Heart left ventricle (tissue), 16 donors: ENCODE measurements around the gene FGD1. TPM values are rescaled to one million over a fixed set of nuclear protein-coding genes. Genes with fewer than 3 reads are reported as not detected.
"Not testable (repeated sequence)": the region's sequence is repeated elsewhere in the genome, so short reads cannot be mapped to it uniquely, and the experiment has no call there.

Experiments used
- ATAC-seq, 4 donors: fragments of 200-7000 bp; cut with Tn5 transposase; one replicate each; pipeline ENCODE4 v1.9.1; 2020 to 2022; ENCODE audit warnings: moderate library complexity in 4 of 4, mild to moderate bottlenecking in 3 of 4, moderate number of reproducible peaks in 1 of 4
- DNase-seq, 5 donors: peaks; one replicate each; pipeline ENCODE4 v3.0.0-alpha.2; 2020
- H3K27ac ChIP-seq, 12 donors: fragments of 200-600 bp; sonication (generic) in 4 of 12; one replicate each; pipeline versions ENCODE4 v1.5.0 to v1.8.0; 2016 to 2022; ENCODE audit warnings: mild to moderate bottlenecking in 2 of 12
- H3K27me3 ChIP-seq, 9 donors: fragments of 200-600 bp; sonication (generic) in 2 of 9; one replicate each; pipeline versions ENCODE4 v1.5.1 to v1.8.0; 2016 to 2022; ENCODE audit warnings: mild to moderate bottlenecking in 3 of 9
- H3K36me3 ChIP-seq, 9 donors: fragments of 200-600 bp; sonication (generic) in 2 of 9; one replicate each; pipeline versions ENCODE4 v1.5.0 to v1.8.0; 2018 to 2022; ENCODE audit warnings: mild to moderate bottlenecking in 2 of 9
- H3K4me1 ChIP-seq, 12 donors: fragments of 200-600 bp; sonication (generic) in 4 of 12; one replicate each; pipeline versions ENCODE4 v1.5.0 to v1.8.0; 2016 to 2022; ENCODE audit warnings: mild to moderate bottlenecking in 3 of 12
- H3K4me3 ChIP-seq, 12 donors: fragments of 200-600 bp; sonication (generic) in 4 of 12; one replicate each; pipeline versions ENCODE4 v1.5.0 to v1.8.0; 2017 to 2022; ENCODE audit warnings: mild to moderate bottlenecking in 9 of 12, moderate library complexity in 4 of 12
- H3K9me3 ChIP-seq, 12 donors: fragments of 200-600 bp; sonication (generic) in 4 of 12; one replicate each; pipeline versions ENCODE4 v1.5.0 to v1.8.0; 2016 to 2022; ENCODE audit warnings: mild to moderate bottlenecking in 1 of 12
- POLR2A ChIP-seq, 2 donors: fragments of 450-650 bp; IDR thresholded peaks; one replicate each; pipeline ENCODE4 v1.6.1; 2017; ENCODE audit warnings: antibody characterized with exemption in 2 of 2, mild to moderate bottlenecking in 2 of 2, moderate library complexity in 2 of 2
- WGBS, 4 donors: extraction: QIAGEN DNeasy Blood & Tissue Kit in 2 of 4; methylation state at CpG; one replicate each; pipeline versions ENCODE4 v1.1.5 to v1.1.7; 2013 to 2018; 5-methylcytosine and 5-hydroxymethylcytosine counted together
- intact Hi-C, 10 donors: fragments of 100-400 bp; cut with DNase I; formaldehyde crosslinking; loops; one replicate each; pipeline versions ENCODE4 v1.11.1 to v1.14.2; 2022
- polyA plus RNA-seq, 2 donors: library from polyadenylated mRNA; stranded (reverse); fragments of 200-250 nt; gene quantifications; one replicate each; pipeline ENCODE4 v1.2.3, GENCODE V29; 2013
- total RNA-seq, 9 donors: library from RNA; depleted of rRNA in 2 of 9; stranded (reverse); fragments of >200 nt in 2 of 9; fragmentation: NEBNext Ultra II Directional in 3 of 9; extraction: Animal tissue kit (Norgen Biotek cat#: 25700) in 3 of 9; gene quantifications; one replicate each; pipeline versions ENCODE4 v1.1.0 to v1.2.4, GENCODE V29; 2016 to 2023
- TF ChIP-seq, protein P1 (sequence below), 12 donors: fragments of 200-600 bp; sonication (generic) in 4 of 12; IDR thresholded peaks; one replicate each; pipeline versions ENCODE4 v1.5.0 to v1.8.0; 2018 to 2022; ENCODE audit warnings: antibody characterized with exemption in 12 of 12, mild to moderate bottlenecking in 5 of 12
- donor health status: ischemic (EF 13 %, LVEDD 7.1; RV severe dilation, severe dysfunction).
- donor health status: healthy with polysubstance abuse.
- donor health status: DM: no; HTN: yes; CAD: no.
- donor health status: DM: no; HTN: no; CAD: no.
- donor health status: ischemic (EF 25% LVEDD 6.9; RV normal size, moderate dysfunction).
- donor health status: ischemic (EF 25% LVEDD 5.7; RV mildly dilated, moderate dysfunction).
- donor health status: healthy.
- donor health status: DM: yes; HTN: yes; CAD: no.
- donor health status: ischemic (EF 35%, LVEDD 5.7; RV mildly dilated, moderate dysfunction).
- donor health status: nonischemic (EF 11% LVEDD 7.7; RV severe dilation, severe dysfunction).
- donor health status: DM: yes; HTN: yes; CAD: no.
- donor health status: PGD.
- donor health status: ischemic (EF 29% LVEDD 5.4; RV normal size, mild dysfunction).
- donor health status: nonischemic (EF 23%, LVEDD 6.1; RV moderate dilation, normal function).

FGD1 gene
- total and polyA plus RNA-seq, 11 donors, result 3.9 to 7.5 (median 5.9) TPM

- peaks cover 0 to 24% (median 0%) of the 10 kb centered on the region in 9 donors for H3K27me3 ChIP-seq
- DNase-seq (no peak), ATAC-seq (no peak)
- H3K27ac ChIP-seq, result peak overlapping the region in 9 of 12 donors; percentile 62 to 80 (median 76)
- WGBS, 4 donors, result 36 to 52% (median 45%) methylated on average over 10 of the region's 10 CpGs
- H3K36me3 ChIP-seq, result no peaks in the 10 kb centered on the region
- intact Hi-C loops, result no loop called here
- H3K9me3 ChIP-seq, result peaks cover 0 to 7% (median 0%) of the 10 kb centered on the region in 12 donors
- H3K4me3 ChIP-seq, result peak overlapping the region; percentile 51 to 87 (median 64)
- no peak for TF ChIP-seq POLR2A (IDR thresholded peaks at IDR 0.05)
- TF ChIP-seq, protein P1, sequence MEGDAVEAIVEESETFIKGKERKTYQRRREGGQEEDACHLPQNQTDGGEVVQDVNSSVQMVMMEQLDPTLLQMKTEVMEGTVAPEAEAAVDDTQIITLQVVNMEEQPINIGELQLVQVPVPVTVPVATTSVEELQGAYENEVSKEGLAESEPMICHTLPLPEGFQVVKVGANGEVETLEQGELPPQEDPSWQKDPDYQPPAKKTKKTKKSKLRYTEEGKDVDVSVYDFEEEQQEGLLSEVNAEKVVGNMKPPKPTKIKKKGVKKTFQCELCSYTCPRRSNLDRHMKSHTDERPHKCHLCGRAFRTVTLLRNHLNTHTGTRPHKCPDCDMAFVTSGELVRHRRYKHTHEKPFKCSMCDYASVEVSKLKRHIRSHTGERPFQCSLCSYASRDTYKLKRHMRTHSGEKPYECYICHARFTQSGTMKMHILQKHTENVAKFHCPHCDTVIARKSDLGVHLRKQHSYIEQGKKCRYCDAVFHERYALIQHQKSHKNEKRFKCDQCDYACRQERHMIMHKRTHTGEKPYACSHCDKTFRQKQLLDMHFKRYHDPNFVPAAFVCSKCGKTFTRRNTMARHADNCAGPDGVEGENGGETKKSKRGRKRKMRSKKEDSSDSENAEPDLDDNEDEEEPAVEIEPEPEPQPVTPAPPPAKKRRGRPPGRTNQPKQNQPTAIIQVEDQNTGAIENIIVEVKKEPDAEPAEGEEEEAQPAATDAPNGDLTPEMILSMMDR (IDR thresholded peaks at IDR 0.05), result no peak
- peaks cover 0 to 17% (median 0%) of the 10 kb centered on the region in 12 donors for H3K4me1 ChIP-seq
Observed at GRCh38 chrX:54494166-54494988, 1.7 kb downstream of the FGD1 start.

DNA sequence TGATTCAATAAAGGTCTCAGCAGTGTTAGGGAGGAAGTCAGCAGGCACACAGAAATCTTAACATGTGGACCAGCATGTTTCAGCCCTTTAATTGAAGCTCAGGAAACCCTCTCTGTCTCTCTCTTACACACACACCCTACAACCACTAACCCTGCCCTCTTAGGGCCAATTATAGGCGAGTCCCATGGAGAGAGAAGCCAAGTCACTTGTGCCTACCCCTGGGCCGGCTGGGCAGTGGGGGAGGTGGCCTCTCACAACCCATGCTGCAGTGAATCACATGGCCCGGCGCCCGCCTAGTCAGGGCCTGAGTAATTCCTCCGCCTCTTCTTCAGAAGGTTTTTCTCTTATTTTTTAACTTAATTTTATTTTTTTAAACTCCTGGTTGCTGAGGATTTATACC lies 3.7 kb downstream of the FGD1 start:
- Histone ChIP-seq H3K27ac (no peak overlapping the region), H3K4me3 (no peak overlapping the region), H3K36me3 (no peaks in the 10 kb centered on the region), H3K4me1 (peaks cover 0 to 17% (median 0%) of the 10 kb centered on the region in 12 donors), H3K9me3 (peaks cover 0 to 7% (median 0%) of the 10 kb centered on the region in 12 donors), H3K27me3 (peaks cover 0 to 13% (median 0%) of the 10 kb centered on the region in 9 donors)
- ATAC-seq (peak in 2 of 4 donors; percentile 46 to 55), DNase-seq (peak in 2 of 5 donors; percentile 40 to 54)
- TF ChIP-seq POLR2A (IDR thresholded peaks at IDR 0.05), result no peak
- TF ChIP-seq, protein P1 (IDR thresholded peaks at IDR 0.05), result no peak
- intact Hi-C loops, result no loop called here
- WGBS, 4 donors, result 57 to 66% (median 65%) methylated on average over 6 of the region's 6 CpGs

DNA sequence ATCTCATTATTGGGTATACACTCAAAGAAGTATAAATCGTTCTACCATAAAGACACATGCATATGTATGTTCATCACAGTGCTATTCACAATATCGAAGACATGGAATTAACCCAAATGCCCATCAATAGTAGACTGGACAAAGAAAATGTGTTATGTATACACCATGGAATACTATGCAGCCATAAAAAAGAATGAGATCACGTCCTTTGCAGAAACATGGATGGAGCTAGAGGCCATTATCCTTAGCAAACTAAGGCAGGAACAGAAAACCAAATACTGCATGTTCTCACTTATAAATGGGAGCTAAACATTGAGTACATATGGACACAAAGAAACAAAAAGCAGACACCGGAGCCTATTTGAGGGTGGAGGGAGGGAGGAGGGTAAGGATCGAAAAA lies 6.2 kb downstream of the FGD1 start:
- 86 to 97% (median 92%) methylated on average over 5 of the region's 5 CpGs for WGBS, 4 donors
- ATAC-seq, H3K4me3 ChIP-seq, H3K27ac ChIP-seq, DNase-seq, H3K9me3 ChIP-seq, H3K36me3 ChIP-seq: not testable (repeated sequence)
- peaks cover 0 to 11% (median 0%) of the 10 kb centered on the region in 9 donors for H3K27me3 ChIP-seq
- intact Hi-C loops, result loop anchor here in 1 of 10 donors (10.0 kb wide), 1 partner anchor 45 kb away; the partner anchor contains the start of gene GNL3L
- H3K4me1 ChIP-seq, result peaks cover 0 to 21% (median under 1%) of the 10 kb centered on the region in 12 donors

GRCh38 chrX:54484666-54485065 lies 11.4 kb downstream of the FGD1 start:
- no peaks in the 10 kb centered on the region for H3K36me3 ChIP-seq
- ATAC-seq, result peak; percentile 48 to 67 (median 52)
- TF ChIP-seq, protein P1 (IDR thresholded peaks at IDR 0.05), result no peak
- no peak for TF ChIP-seq POLR2A (IDR thresholded peaks at IDR 0.05)
- WGBS, 4 donors, result 45 to 59% (median 52%) methylated on average over 3 of the region's 3 CpGs
- H3K27me3 ChIP-seq, result peaks cover 0 to 5% (median 0%) of the 10 kb centered on the region in 9 donors
- H3K4me3 ChIP-seq, result no peak overlapping the region
- intact Hi-C loops, result loop anchor here in 3 of 10 donors (5.0 to 10.0 kb wide), 2 partner anchors 48 to 50 kb away; partner anchors contain the start of gene GNL3L (in 3 of the 3)
- peaks cover 0 to 2% (median 0%) of the 10 kb centered on the region in 12 donors for H3K9me3 ChIP-seq
- H3K27ac ChIP-seq, result peak overlapping the region in 6 of 12 donors; percentile 30 to 64 (median 54)
- H3K4me1 ChIP-seq, result peaks cover 0 to 32% (median 7%) of the 10 kb centered on the region in 12 donors
- peak in 3 of 5 donors; percentile 30 to 66 (median 52) for DNase-seq
